ENCODE data around the gene MLLT6. TPM values are rescaled to one million over a fixed set of nuclear protein-coding genes. Genes with fewer than 3 reads are reported as not detected.

Gene MLLT6
- total and polyA plus RNA-seq, 2 of the 13 experiments (the other 11 are each of a cell fraction or from before 2014, with no cell fraction given), result 50.7 to 69.5 TPM

GRCh38 chr17:38676706-38677504 lies 28.2 kb upstream of the MLLT6 start (continued):
- 0 out of 2 replicates have a peak, but pooled peaks have one; percentile 14 for TF ChIP-seq ZNF646 (CRISPR knock-in tag; IDR thresholded peaks at IDR 0.05)
- no peak for TF ChIP-seq SNAI1 (CRISPR knock-in tag; IDR thresholded peaks at IDR 0.05; ENCODE audit: borderline replicate concordance)
- TF ChIP-seq, protein P1, sequence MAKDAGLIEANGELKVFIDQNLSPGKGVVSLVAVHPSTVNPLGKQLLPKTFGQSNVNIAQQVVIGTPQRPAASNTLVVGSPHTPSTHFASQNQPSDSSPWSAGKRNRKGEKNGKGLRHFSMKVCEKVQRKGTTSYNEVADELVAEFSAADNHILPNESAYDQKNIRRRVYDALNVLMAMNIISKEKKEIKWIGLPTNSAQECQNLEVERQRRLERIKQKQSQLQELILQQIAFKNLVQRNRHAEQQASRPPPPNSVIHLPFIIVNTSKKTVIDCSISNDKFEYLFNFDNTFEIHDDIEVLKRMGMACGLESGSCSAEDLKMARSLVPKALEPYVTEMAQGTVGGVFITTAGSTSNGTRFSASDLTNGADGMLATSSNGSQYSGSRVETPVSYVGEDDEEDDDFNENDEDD (CRISPR knock-in tag; IDR thresholded peaks at IDR 0.05; ENCODE audit: borderline replicate concordance), result peak; percentile 72
- no peak for TF ChIP-seq KAT2B (IDR thresholded peaks at IDR 0.05; ENCODE audit: borderline replicate concordance, low read depth, low read length)
- TF ChIP-seq ZNF609 (CRISPR knock-in tag; IDR thresholded peaks at IDR 0.05; ENCODE audit: borderline replicate concordance), result no peak
- no peak for TF ChIP-seq SOX6 (IDR thresholded peaks at IDR 0.05)
- peak; percentile 81 for TF ChIP-seq SOX6 (CRISPR knock-in tag; IDR thresholded peaks at IDR 0.05)
- no peak for TF ChIP-seq ZNF280B (CRISPR knock-in tag; IDR thresholded peaks at IDR 0.05; ENCODE audit: borderline replicate concordance)
- peak; percentile 84 for TF ChIP-seq MED1 (CRISPR knock-in tag; IDR thresholded peaks at IDR 0.05)
- TF ChIP-seq NBN (conservative IDR thresholded peaks at IDR 0.05), result no peak
- peak; percentile 69; the same call in 1 of the 2 replicates for TF ChIP-seq HOXA5 (CRISPR knock-in tag; IDR thresholded peaks at IDR 0.05)
- peak; percentile 70; the same call in 1 of the 2 replicates for TF ChIP-seq POGK (CRISPR knock-in tag; conservative IDR thresholded peaks at IDR 0.05)

Measured in HepG2 (cell line).